NCI-H82 treated with DMSO at 0.1 percent for 48 hours (cell line): ENCODE results near the gene CERT1.
"Not testable (repeated sequence)": the region's sequence is repeated elsewhere in the genome, so short reads cannot be mapped to it uniquely, and the experiment has no call there.

Experiments
- DNase-seq: peaks from one replicate; lab custom pipeline; 2025; ENCODE audit not compliant: unreplicated experiment; lab: John Stamatoyannopoulos, UW

CERT1 gene

DNA sequence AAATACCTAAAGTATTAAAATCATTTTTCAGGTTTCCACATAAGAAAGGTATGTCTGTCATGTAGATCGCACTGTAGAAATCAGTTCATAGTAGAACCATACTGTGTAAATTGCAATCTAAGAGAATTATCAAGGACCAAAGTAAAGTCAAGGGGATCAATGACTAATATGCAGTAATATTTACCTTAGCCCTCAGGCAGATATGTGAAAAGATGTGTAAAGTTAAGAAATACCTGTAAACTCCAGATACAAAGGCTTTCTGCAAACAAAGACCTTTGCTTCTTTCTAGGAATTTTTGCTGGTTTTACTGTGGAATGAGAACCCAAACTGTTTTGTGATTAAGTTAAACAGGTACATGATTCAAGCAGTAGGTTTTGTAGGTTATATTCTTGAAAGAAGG lies 11.8 kb upstream of the CERT1 start:
- DNase-seq, result no peak

DNA sequence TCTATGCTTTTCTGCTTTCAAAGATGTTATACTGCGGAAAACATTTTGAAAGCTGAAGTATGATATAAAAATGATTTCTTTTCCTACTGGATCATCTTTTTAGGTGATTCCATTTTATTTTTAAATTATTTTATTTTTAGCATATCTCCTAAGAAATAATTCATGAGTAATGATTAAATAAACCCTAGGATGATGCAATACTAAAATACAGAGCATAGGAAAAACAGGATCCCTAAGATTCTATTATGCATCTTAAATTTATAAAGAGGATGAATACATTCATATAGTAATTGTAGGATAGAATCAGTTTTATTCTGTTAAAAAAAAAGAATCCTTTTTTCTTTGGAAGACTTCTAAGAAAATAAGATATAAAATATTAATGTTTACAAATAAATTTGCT lies 11.1 kb upstream of the CERT1 start:
- DNase-seq, result no peak

DNA sequence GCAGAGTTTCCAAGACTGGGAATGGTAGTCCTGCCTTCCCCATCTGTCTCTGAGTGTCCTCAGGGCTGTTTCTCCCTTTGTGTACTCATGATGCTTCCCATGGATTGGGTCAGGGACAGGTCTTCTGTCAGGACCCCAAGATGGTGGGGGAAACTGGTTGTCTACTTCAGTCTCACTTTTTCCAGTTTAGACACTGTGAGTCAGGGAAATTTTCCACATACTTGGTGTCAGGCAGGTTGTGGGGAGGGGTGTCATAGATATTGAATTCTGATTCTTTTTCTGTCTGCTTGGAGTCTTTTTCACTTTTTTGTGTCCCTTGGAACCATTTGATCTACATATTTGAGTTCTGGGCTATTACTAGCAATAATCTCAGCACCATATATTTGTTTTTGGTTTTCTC lies 10.6 kb upstream of the CERT1 start:
- DNase-seq, result no peak

DNA sequence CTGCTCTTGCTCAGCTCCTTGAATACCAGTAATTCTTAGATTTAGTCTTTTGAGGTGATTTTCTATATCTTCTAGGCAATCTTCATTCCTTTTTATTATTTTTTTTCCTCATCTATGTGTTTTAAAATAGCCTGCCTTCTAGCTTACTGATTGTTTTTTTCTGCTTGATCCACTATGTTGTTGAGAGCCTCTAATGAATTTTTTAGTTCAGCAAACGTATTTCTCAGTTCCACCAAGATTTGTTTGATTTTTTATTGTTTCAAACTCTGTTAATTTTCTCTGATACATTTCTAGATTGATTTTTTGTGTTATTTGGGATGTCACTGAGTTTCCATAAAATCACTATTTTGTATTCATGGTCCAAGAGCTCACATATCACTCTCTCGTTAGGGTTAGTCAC lies 9.8 kb upstream of the CERT1 start:
- no peak for DNase-seq

DNA sequence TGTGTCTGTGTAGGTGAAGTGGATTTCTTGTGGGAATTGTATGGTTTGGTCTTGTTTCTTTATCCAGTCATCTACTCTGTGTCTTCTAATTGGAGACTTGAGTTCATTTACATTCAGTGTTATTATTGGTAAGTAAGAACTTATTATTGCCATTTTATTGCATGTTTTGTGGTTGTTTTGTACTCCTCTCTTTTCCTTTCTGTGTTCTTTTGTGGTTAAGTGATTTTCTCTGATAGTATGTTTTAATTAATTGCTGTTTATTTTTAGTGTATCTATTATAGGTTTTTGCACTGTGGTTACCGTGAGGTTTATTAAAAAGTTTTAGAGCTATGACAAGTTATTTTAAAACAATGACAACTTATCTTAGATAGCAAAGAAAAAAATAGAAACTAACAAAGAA lies 8.3 kb upstream of the CERT1 start:
- DNase-seq, result no peak

DNA sequence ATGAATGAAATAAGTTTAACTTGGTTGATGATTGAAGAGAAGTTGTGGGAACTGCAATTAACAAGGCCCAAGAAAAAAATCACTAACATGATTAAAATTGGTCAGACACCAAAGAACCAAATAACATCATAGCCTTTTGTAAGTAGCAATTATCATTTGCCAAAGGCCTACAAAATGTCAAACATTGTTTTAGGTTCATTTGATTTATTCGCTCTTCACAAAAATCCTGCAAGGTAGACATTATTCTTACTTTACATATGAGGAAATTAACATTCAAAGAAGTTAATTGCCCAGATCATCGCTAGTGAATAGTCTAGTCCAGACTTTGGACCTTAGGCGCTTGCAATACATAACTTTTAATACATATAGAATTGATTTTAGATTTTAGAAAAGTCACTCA lies 2.9 kb upstream of the CERT1 start:
- DNase-seq, result no peak

DNA sequence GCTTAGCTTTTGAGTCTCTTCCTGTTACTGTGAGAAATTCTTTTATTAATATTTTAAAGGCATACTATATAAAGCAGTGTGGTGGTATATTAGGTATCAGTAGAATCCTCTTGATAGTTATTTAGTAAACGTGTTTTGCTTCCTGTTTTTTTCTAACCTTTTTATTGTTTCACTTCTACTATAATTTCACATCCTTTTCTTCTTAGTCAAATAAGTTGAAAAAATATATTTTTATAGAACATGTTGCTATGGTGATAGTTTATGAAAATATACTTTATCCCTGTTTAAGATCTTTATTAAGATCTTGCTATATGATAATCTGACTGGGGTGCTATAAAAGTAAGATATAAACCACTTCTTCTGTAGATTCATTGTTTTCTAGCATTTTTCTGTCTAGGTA lies 2.4 kb upstream of the CERT1 start:
- DNase-seq, result no peak

DNA sequence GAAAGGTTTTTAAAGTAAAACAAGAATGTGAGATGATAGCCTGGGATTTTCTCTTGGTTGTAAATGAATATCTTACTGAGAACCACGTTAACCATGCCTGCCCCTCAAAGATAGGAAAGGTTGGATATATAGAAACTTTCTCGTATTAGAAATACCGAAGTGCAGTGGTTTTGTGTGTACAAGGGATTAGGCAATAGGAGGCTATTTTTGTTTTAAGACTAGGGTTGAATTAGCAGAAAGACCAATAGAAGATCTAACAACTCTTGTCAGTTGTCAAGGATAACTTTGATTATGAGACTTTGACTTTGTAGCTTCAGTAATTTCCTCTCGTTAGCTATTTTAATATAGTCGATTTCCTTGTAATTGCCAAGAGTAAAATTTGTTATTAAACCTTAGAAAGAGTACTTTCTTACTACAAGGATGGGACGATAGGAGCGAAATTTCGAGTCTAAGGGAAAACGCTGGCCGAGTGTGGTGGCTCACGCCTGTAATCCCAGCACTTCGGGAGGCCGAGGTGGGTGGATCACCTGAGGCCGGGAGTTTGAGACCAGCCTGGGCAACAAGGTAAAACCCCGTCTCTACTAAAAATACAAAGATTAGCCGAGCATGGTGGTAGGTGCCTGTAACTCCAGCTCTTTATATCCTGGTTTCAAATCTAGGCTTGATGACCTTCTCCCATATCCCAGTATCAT lies 1.1 kb upstream of the CERT1 start:
- no peak for DNase-seq

DNA sequence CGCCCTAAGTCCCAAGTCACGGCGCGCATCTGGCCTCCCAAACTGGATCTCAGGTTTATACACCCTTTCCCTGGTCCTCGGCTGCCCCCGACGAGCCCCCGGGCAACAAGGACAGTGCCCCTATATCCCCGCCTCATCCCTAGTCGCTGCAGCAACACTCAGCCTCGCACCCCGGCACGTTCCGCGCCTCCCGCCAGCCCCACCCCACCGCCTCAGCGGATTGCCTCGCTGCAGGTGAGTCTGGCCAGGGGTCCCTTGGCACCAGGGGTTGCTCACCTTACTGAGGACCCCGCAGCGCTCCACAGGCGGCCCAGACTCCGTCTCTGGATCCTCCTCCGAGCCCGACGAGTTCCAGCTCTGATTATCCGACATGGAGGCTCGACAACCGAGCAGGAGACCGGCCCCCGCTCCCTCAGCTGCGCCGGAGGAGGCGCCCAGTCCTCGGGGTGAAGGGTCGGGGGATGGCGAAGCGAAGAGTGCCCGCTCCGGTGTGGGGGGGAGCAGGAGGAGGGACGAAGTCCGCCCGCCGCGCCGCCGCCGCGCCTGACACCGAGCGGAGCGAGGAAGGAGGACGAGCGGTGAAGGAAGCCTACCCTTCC lies 494 bp downstream of the CERT1 start:
- DNase-seq, result no peak

DNA sequence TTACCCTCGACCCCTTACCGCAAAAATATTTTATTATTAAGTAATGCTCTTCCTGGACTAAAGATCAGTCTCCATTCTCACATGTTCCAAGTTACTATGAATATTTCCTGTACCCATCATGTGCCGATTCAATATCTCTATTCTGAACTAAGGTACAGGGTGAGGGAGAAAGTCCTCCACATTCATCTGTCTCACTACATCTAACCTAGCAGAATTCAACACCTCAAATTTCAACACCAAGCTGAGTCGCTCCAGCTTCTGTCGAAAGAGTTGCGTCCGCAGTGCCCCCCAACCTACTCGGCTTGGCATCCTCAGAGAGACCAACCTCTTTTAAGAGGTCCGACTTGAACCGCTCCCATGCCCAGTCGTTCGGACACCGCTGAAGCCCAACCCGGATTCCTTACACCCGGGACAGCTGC lies 1.0 kb downstream of the CERT1 start:
- DNase-seq, result no peak

DNA sequence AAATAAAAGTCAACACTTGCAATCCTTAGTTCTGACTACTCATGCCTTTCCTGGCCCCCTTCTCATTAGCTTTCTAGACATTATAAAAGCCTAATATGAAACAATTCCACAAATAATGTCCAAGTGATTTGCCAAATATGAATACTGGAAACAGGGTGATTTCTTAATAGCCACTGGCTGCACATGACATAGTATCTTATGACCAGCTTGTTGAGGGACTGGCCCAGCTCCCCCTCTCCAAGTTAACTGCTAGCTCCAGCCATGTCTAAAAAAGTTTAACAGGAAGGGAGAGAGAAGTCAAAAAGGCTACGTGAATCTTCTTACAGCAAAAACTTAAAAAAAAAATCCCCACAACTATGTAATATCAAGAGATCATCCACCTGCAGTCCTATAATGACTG lies 1.5 kb downstream of the CERT1 start:
- no peak for DNase-seq

DNA sequence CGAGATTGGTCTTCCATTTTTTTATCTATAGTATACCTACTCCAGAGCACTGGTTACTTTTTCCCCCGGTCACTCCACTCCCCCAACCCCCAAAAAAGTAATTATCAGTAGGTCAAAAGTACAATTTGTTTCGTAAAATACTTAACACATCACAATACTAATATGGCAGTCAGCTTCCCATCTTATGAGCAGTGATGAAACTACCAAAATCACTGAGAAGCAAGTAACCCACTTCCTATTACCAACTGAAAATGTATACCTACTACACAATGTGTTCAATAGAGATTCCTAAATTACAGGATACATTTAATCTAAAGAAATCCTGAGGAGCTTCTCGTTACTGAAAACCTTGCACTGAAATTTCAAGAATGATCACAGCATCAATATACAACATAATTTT lies 1.9 kb downstream of the CERT1 start:
- no peak for DNase-seq

DNA sequence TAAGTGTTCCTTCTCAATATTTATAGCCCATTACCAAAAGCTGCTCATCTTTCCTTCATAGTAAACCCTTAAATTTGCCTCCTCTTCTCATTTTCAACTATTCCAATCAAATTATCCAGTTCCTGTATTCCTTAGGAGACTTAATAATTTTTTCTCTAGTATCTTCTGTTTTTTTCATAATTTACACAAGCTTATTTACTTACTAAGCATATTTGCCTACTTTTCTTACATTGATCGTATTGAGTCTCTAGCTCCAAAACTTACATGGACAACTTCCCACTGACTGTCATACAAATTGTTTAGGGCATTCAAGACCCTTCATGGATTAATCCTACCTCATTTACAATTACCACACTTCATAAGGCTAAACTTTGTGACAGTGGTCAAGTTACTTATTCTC lies 3.6 kb downstream of the CERT1 start:
- DNase-seq, result no peak

DNA sequence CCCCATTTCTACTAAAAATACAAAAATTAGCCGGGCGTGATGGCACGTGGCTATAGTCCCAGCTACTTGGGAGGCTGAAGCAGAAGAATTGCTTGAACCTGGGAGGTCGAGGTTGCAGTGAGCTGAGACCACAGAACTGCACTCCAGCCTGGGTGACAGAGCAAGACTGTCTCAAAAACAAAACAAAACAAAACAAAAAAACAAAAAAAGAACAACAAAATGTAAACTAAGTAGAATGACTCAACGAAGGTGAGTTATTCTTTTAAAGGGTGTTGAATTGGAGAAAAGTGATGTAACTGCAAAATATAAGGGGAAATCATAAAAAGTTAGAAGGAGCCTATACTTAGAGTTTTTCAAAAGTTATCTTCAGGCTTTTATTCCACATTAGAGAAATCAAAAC lies 6.3 kb downstream of the CERT1 start:
- DNase-seq, result not testable (repeated sequence)

DNA sequence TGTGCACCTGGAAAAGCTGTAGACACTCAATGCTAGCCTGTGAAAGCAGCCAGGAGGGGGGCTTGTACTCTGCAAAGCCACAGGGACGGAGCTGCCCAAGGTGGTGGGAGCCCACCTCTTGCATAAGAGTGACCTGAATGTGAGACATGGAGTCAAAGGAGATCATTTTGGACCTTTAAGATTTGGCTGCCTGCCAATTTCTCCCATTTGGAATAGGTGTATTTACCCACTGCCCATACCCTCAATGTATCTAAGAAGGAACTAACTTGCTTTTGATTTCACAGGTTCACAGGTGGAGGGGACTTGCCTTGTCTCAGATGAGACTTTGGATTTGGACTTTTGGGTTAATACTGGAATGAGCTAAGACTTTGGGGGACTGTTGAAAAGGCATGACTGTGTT lies 12.6 kb downstream of the CERT1 start:
- DNase-seq, result not testable (repeated sequence)

DNA sequence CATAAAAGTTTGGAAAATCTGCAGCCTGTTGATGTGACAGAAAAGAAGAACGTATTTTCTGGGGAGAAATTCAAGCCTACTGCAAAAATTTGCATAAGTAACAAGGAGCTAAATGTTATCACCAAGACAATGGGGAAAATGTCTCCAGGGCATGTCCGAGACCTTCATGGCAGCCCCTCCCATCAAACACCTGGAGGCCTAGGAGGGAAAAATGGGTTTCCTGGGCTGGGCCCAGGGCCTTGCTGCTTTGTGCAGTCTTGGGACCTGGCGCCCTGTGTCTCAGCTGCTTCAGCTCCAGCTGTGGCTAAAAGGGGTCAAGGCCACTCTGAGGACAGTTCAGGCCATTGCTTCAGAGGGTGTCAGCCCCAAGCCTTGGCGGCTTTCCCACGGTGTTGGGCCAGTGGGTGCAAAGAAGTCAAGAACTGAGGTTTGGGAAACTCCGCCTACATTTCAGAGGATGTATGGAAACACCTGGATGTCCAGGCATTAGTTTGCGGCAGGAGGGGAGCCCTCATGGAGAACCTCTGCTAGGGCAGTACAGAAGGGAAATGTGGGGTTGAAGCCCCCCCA lies 13.1 kb downstream of the CERT1 start:
- DNase-seq, result no peak

DNA sequence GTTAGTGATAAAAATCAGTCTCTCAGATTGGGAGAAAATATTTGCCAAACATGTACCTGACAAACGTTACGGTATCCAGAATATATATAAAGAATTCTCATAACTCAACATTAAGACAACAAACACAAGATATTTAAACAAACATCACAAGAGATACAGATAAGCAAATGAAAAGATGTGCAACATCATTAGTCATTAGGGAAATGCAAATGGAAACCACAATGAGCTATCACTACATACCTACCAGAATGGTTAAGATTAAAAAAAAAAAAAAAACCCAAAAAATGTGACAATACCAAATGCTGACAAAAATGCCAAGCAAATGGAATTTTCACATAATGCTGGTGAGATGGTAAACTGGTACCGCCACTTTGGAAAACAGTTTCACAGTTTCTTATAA lies 15.4 kb downstream of the CERT1 start:
- DNase-seq, result no peak

DNA sequence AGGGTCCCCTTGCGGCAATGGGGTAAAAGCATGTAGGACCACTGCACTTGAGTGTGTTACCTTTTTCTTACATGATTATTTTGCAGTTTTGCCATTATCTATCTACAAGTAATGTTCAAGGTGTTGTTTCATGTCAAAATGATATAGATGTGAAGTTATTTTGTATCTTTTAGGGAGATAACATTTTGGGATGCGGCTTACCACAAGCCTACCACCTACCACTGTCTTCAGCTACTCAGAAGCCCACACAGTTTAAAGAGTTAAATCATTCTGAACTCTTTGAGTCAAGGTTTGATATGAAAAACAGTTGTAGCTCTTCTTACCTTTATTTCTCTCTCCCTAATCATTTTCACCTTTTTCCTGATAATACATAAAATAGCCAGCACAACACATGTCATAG lies 19.8 kb downstream of the CERT1 start:
- no peak for DNase-seq

DNA sequence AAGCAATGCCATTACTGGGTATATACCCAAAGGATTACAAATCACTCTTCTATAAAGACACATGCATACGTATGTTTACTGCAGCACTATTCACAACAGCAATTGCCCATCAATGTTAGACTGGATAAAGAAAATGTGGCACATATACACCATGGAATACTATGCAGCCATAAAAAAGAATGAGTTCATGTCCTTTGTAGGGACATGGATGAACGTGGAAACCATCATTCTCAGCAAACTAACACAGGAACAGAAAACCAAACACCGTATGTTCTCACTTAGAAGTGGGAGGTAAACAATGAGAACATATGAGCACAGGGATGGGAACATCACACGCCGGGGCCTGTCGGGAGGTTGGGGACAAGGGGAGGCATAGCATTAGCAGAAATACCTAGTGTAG lies 21.6 kb downstream of the CERT1 start:
- DNase-seq, result not testable (repeated sequence)

DNA sequence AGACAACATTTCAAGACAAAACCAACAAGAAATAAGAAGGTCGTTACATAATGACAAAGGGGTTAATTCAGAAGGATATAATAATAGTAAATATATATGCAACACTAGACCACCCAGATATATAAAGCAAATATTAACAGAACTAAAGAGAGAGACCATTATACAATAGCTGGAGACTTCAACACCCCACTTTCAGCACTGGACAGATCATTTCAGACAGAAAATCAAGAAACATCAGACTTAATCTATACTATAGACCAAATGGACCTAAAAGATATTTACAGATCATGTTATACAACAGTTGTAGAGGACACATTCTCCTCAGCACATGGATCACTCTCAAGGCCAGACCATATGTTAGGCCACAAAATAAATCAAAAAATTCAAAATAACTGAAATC lies 26.8 kb downstream of the CERT1 start:
- no peak for DNase-seq

DNA sequence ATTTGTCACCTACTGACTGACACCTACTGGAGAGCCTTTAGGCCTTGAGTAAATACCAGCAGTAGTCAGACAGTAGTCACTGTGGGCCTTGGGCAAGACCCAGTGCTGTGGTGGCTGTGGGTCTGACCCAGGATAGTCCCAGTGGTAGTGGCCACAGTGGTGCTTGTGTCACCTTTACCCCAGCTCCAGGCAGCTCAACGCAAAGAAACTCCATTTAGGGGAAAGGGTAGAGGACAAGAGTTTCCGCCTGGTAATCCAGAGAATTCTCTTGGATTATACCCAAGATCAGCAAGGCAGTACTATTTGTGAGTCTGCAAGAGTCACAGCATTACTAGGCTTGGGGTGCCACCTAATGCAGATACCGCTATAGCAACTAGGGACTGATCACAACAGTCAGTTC lies 28.9 kb downstream of the CERT1 start:
- no peak for DNase-seq

DNA sequence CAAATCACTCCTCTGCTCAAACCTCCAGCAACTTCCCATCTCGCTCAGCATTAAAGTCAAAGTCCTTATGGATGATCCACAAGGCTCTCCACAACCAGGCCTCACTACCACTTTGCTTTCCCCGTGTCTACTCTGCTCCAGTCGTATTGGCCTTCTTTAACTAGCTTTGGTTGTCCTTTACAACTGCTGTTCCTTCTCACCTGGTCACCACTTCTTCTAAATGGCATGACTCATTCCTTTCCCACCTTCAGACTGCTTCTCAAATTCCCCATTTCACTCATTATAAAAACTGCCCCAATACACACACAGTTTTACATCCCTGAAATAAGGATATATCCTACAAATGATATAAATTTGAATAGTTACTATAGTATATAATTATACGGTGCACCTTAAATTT lies 30.4 kb downstream of the CERT1 start:
- DNase-seq, result no peak

DNA sequence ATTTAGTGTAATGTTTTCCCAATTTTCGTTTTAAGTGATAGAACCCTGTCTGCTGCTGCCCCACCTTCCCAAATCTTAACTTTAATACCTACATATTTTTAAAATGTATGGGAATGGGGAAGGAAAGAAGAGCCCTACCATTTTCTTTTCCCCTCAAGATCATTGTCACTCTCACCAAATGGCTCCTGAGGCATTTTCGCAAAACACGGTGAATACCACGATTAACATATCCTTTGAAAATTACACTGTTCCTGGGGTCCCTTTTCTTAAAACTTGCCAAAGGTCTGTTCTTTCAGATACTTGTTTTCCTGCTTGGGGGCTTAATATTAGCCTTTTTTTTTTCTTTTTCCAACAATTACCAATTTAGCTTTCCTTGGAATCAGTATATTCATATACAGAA lies 36.1 kb downstream of the CERT1 start:
- DNase-seq, result no peak
